ENCODE measurements around the gene NLE1.

- TF ChIP-seq CTCF (IDR thresholded peaks at IDR 0.05) (no peak), EZH2 (IDR thresholded peaks at IDR 0.05; ENCODE audit: borderline replicate concordance, insufficient read depth, low read depth, low read length, poor library complexity, severe bottlenecking) (no peak)
Measured at GRCh38 chr17:35176897-35177296, 34.8 kb upstream of the NLE1 start.

All from B cell (primary cell).